Omental fat pad (tissue), 4 donors: Measurements from ENCODE around the gene PPM1L. TPM values are rescaled to one million over a fixed set of nuclear protein-coding genes. Genes with fewer than 3 reads are reported as not detected.
A peak's percentile ranks its signal among the peaks of the same experiment; 100 is the strongest.
"Not testable (repeated sequence)": the region's sequence is repeated elsewhere in the genome, so short reads cannot be mapped to it uniquely, and the experiment has no call there.

Source experiments
- ATAC-seq: fragments of 150-250 bp; one replicate; pipeline ENCODE4 v1.9.1; 2016; ENCODE audit warnings: mild to moderate bottlenecking, moderate library complexity; ENCODE audit not compliant: low FRiP score
- DNase-seq: peaks from one replicate; pipeline ENCODE4 v3.0.0-alpha.2; 2019; ENCODE audit warnings: low spot score
- total RNA-seq, 4 donors: library from RNA; depleted of rRNA; stranded (reverse); fragments of >200 nt; gene quantifications; one replicate each; pipeline ENCODE4 v1.1.0, GENCODE V29; 2016
- TF ChIP-seq, protein P1 (sequence below), 3 donors: fragments of 450-650 bp; IDR thresholded peaks; one replicate each; pipeline ENCODE4 v1.5.1; 2016 to 2017; ENCODE audit warnings: antibody characterized with exemption in 3 of 3, mild to moderate bottlenecking in 3 of 3, moderate library complexity in 2 of 3

PPM1L gene
- total RNA-seq = 10 to 100 TPM; 13.5 to 30.4 (median 18.0) TPM

DNA sequence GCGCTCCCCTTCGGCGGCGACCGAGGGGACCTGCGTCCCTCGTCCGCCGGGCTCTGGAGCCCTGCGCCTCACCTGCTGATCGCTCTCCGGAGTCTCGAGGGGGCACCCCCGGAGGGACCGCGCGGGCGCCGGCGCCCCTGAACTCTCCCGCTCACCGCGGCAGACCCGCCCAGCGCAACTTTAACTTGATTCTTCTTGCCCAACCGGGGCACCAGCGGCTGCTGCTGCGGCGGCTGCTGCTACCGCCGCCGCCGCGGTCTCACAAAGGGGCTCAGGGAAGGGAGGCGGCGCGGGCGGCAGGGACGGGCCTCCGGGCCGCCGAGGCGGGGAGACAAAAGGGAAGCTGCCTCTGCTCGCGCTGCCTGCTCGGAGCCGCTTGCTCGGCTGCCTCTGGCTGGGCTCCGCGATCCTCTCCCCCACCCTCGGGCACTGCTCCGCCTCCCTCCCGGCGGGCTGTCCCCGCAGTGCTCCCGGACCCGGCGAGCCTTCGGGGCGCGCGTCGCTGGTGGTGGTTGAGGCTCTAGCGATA is at the start of gene PPM1L:
PPM1L (plus strand) TSS at position 456 of the 529 bp plus-strand sequence.
- ATAC-seq (peak; percentile 65), DNase-seq (no peak)
- TF ChIP-seq, protein P1, sequence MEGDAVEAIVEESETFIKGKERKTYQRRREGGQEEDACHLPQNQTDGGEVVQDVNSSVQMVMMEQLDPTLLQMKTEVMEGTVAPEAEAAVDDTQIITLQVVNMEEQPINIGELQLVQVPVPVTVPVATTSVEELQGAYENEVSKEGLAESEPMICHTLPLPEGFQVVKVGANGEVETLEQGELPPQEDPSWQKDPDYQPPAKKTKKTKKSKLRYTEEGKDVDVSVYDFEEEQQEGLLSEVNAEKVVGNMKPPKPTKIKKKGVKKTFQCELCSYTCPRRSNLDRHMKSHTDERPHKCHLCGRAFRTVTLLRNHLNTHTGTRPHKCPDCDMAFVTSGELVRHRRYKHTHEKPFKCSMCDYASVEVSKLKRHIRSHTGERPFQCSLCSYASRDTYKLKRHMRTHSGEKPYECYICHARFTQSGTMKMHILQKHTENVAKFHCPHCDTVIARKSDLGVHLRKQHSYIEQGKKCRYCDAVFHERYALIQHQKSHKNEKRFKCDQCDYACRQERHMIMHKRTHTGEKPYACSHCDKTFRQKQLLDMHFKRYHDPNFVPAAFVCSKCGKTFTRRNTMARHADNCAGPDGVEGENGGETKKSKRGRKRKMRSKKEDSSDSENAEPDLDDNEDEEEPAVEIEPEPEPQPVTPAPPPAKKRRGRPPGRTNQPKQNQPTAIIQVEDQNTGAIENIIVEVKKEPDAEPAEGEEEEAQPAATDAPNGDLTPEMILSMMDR (IDR thresholded peaks at IDR 0.05) = no peak

DNA sequence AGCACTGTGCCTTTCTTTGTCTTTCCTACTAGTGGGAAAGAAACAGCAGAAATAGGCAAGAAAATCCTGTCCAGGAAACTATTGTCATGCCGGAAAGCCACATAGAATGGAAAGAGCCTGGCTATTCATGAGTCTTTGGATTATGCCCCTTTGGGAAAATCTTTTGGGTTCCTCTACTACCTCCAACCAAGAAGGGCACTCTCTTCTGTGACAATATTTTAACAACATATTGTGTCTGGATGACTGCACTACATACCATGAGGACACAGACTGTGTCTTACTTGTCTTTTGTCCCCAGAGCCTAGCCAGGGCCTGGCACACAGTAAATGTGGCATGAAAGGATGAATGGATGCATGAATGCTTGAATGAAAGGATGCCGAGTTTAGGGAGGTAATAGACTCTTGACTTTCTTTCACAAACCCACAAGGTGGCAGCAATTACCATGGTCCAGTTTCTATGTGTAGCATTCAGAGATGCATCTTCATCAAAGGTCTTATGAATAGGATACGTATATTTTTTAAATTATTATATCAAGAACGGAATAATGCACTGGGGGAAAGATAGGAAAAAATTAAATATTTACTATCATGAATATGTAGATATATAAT is 48.7 kb upstream of the PPM1L start:
- no peak for ATAC-seq
- TF ChIP-seq, protein P1 (IDR thresholded peaks at IDR 0.05) = no peak
- no peak for DNase-seq

DNA sequence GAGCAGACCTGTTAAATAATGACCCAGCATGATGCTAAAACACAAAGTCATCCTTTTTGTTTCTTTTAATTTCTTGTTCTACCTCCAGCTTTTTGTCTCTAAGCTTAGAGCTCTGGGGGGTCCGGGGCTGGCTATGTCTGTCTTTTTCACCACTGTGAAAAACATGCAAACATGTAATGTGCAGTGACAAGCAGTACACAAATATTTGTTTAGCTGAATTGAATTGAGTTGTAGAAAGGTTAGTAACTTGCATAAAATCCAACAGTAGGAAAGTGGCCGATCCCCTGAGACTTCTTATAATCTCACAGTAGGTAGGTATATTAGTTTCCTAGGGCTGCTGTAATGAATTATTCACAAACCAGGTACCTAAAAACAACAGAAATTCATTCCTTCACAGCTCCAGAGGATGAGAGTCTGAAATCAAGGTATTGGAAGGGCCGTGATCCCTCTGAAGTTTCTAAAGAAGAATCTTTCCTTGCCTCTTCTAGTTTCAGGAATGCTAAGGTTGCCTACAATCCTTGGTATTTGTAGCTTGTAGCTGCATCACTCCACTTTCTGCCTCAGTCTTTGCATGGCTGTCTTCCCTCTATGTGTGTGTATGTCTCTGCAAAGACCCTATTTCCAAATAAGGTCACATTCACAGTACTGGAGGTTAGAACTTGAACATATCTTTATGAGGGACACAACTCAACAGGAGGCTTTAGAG is 46.4 kb upstream of the PPM1L start:
- no peak for ATAC-seq
- TF ChIP-seq, protein P1 (IDR thresholded peaks at IDR 0.05) = no peak
- DNase-seq = no peak

DNA sequence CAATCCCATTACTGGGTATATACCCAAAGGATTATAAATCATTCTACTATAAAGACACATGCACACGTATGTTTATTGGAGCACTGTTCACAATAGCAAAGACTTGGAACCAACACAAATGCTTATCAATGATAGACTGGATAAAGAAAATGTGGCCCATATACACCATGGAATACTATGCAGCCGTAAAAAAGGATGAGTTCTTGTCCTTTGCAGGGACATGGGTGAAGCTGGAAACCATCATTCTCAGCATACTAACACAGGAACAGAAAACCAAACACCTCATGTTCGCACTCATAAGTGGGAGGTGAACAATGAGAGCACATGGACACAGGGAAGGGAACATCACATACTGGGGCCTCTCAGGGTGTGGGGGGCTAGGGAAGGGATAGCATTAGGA is 42.9 kb upstream of the PPM1L start:
- DNase-seq, ATAC-seq: not testable (repeated sequence)

DNA sequence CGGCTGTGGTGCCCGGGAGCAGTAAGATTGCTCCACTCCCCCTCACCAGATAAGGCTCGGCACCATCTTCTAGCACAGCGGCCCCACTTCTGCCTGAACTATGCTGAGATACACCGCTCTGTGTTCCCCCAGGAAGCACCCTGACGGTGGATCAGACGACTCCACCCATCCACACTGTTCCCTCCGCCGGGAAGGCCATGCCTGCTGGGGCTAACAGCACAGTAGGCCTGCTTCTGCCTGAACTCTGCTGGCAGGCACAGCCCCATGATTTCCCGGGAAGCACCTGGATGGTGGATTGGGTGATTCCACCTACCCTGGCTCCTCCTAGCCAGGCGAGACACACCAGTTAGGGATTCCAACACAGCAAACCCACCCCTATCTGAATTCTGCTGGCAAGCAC is 36.3 kb upstream of the PPM1L start:
- TF ChIP-seq, protein P1 (IDR thresholded peaks at IDR 0.05) = no peak
- DNase-seq (no peak), ATAC-seq (no peak)

DNA sequence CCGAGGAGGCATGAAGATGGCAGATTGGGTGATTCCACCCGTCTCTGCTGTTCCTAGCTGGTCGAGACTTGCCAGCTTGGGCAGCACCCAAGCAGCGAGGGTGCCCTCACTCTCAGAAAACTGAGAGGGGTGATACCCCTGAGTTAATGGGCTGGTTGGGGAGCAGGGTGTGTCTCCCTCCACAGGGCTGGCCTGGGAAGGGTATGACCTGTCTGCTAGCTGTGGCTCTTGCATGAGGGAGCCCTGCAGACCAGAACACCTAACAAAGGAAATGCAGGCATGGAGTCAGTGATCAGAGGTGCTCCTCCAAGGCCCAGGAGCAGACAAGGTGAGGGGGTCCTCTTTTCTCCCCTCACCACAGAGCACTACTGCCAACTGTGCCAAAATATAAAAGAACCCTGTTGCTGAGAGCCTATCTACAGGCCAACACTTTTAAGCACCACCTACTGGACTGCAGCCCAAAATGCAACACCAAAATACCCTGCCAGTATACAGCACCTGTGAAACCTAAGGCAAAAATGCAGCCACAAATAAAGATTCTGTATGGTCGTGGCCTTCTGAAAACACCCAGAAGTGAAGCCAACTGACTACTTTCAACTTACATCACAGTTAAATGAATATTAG is 35.8 kb upstream of the PPM1L start:
- ATAC-seq (no peak), DNase-seq (no peak)
- TF ChIP-seq, protein P1 (IDR thresholded peaks at IDR 0.05) = no peak

DNA sequence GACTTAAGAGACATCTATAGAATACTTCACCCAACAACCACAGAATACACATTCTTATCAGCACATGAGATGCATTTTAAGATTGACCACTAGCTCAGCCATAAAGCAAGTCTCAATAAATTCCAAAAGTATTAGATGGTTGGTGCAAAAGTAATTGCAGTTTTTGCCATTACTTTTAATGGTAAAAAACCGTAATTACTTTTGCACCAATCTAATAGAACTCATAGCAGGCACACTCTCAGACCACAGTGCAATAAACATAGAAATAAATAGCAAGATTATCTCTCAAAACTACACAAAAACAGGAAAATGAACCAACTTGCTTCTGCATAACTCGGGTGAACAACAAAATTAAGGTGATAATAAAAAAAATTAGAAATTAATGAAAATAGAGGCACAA is 33.7 kb upstream of the PPM1L start:
- ATAC-seq = no peak
- no peak for DNase-seq
- TF ChIP-seq, protein P1 (IDR thresholded peaks at IDR 0.05) = no peak
